Loucy (cell line): Measurements from ENCODE around the gene KDM5A.

Experiments
- CTCF ChIP-seq: fragments of 200-600 bp; sonication (generic); conservative IDR thresholded peaks from 2 replicates; pipeline ENCODE4 v1.5.1; 2014; ENCODE audit warnings: mild to moderate bottlenecking, antibody characterized with exemption, low read length
- EZH2phosphoT487 ChIP-seq: fragments of 200-600 bp; IDR thresholded peaks from 2 replicates; pipeline ENCODE4 v1.6.1; 2018; ENCODE audit warnings: antibody characterized with exemption, mild to moderate bottlenecking, moderate library complexity, borderline replicate concordance

GRCh38 chr12:386651-387050 is 2.5 kb downstream of the KDM5A start:
- TF ChIP-seq CTCF (no peak), EZH2phosphoT487 (no peak)
